ENCODE measurements around the gene EXOC4.

GRCh38 chr7:133843341-133843740, 590.5 kb downstream of the EXOC4 start:
- TF ChIP-seq ZNF572 (CRISPR knock-in tag; IDR thresholded peaks at IDR 0.05) (no peak), ZHX1 (CRISPR knock-in tag; IDR thresholded peaks at IDR 0.05; ENCODE audit: low read depth) (no peak), MTF1 (CRISPR knock-in tag; IDR thresholded peaks at IDR 0.05) (no peak), BRCA1 (CRISPR knock-in tag; IDR thresholded peaks at IDR 0.05) (no peak)

Data from HepG2 (cell line).